ENCODE measurements around the gene MED15.
A peak's percentile ranks its signal among the peaks of the same experiment; 100 is the strongest.
"Not testable (repeated sequence)": the region's sequence is repeated elsewhere in the genome, so short reads cannot be mapped to it uniquely, and the experiment has no call there.

Gene MED15

GRCh38 chr22:20507253-20508066 lies at the start of gene MED15:
TSS of gene MED15 (plus strand) at chr22:20507610. CDS start at chr22:20507679, 69 bp downstream.
- peak; percentile 73 to 77 for DNase-seq

- no peak for DNase-seq
Observed at GRCh38 chr22:20458530-20459151, 48.8 kb upstream of the MED15 start.

GRCh38 chr22:20459152-20459542 lies 48.3 kb upstream of the MED15 start:
- no peak for DNase-seq

- DNase-seq = no peak
Observed at GRCh38 chr22:20459862-20460261, 47.5 kb upstream of the MED15 start.

GRCh38 chr22:20463324-20464095 lies 43.9 kb upstream of the MED15 start:
- DNase-seq = peak; percentile 82 to 86

GRCh38 chr22:20464096-20464614 lies 43.3 kb upstream of the MED15 start:
- DNase-seq = no peak

GRCh38 chr22:20464912-20465758 lies 42.3 kb upstream of the MED15 start:
- DNase-seq = no peak

GRCh38 chr22:20465759-20466077 lies 41.7 kb upstream of the MED15 start:
- DNase-seq = no peak

GRCh38 chr22:20466659-20467379 lies 40.6 kb upstream of the MED15 start:
- no peak for DNase-seq

GRCh38 chr22:20469110-20469868 lies 38.1 kb upstream of the MED15 start:
- no peak for DNase-seq

GRCh38 chr22:20470525-20470924 lies 36.9 kb upstream of the MED15 start:
- DNase-seq = not testable (repeated sequence)

- no peak for DNase-seq
Observed at GRCh38 chr22:20471126-20471833, 36.1 kb upstream of the MED15 start.

- no peak for DNase-seq
Observed at GRCh38 chr22:20472629-20473442, 34.6 kb upstream of the MED15 start.

GRCh38 chr22:20475115-20475436 lies 32.3 kb upstream of the MED15 start:
- DNase-seq = no peak

- DNase-seq = not testable (repeated sequence)
Observed at GRCh38 chr22:20475569-20475968, 31.8 kb upstream of the MED15 start.

GRCh38 chr22:20478059-20478458 lies 29.4 kb upstream of the MED15 start:
- not testable (repeated sequence) for DNase-seq

- no peak for DNase-seq
Observed at GRCh38 chr22:20479612-20480196, 27.7 kb upstream of the MED15 start.

- DNase-seq = not testable (repeated sequence)
Observed at GRCh38 chr22:20483143-20483506, 24.3 kb upstream of the MED15 start.

GRCh38 chr22:20483771-20484170 lies 23.6 kb upstream of the MED15 start:
- no peak for DNase-seq
